GM12874 (cell line): ENCODE measurements around the gene POLR3A.

Experiments
- CTCF ChIP-seq: IDR thresholded peaks from 2 replicates; pipeline ENCODE4 v1.5.1; 2011; ENCODE audit warnings: low read depth, mild to moderate bottlenecking, control low read depth, low read length, moderate library complexity; ENCODE audit not compliant: insufficient read depth

Gene POLR3A

GRCh38 chr10:77961668-77962067 is 67.6 kb downstream of the POLR3A start:
- TF ChIP-seq CTCF, result no peak

GRCh38 chr10:77960829-77961329 is 68.4 kb downstream of the POLR3A start:
- no peak for TF ChIP-seq CTCF

- no peak for TF ChIP-seq CTCF
Measured at GRCh38 chr10:77959887-77960455, 69.3 kb downstream of the POLR3A start.

GRCh38 chr10:77959384-77959783 is 69.9 kb downstream of the POLR3A start:
- no peak for TF ChIP-seq CTCF

GRCh38 chr10:77955136-77955535 is 74.2 kb downstream of the POLR3A start:
- TF ChIP-seq CTCF, result no peak

GRCh38 chr10:77949167-77949566 is 80.1 kb downstream of the POLR3A start:
- no peak for TF ChIP-seq CTCF

GRCh38 chr10:77946084-77946483 is 83.2 kb downstream of the POLR3A start:
- TF ChIP-seq CTCF, result no peak
